ENCODE data around the gene ERG.

Gene ERG

GRCh38 chr21:38376235-38376634 is 122.0 kb downstream of the ERG start:
- DNase-seq (no peak), ATAC-seq (no peak)
- Mint-ChIP-seq H3K36me3 (ENCODE audit: low read depth) (no peaks in the 10 kb centered on the region), H3K9me3 (no peaks in the 10 kb centered on the region), H3K4me1 (peaks cover 6% of the 10 kb centered on the region), H3K4me3 (peak overlapping the region; percentile 21), H3K27ac (no peak overlapping the region), H3K27me3 (no peaks in the 10 kb centered on the region)

GRCh38 chr21:38367646-38368045 is 130.6 kb downstream of the ERG start:
- ATAC-seq = no peak
- Mint-ChIP-seq H3K27me3 (no peaks in the 10 kb centered on the region), H3K36me3 (ENCODE audit: low read depth) (no peaks in the 10 kb centered on the region), H3K9me3 (no peaks in the 10 kb centered on the region), H3K4me3 (no peak overlapping the region), H3K27ac (no peak overlapping the region), H3K4me1 (no peaks in the 10 kb centered on the region)
- DNase-seq = no peak

DNA sequence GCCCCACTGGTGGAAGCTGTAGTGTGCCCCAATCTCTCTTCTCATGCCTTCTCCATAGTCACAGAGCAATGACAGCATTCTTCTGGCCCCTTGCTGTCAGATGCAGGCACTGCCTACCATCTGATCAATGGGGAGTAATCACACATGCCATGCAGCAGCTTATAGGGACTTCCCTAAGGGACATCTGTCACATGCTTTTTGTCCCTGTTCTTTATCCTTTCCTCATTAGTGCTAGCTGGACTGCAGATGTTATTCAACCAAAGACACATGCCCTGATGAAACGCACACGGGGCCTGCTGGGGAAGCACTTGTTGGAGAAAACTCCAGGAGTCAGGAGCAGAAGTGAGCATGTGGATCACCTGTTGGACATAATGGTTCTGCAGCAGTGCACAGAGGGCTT is 132.8 kb downstream of the ERG start:
- H3K27me3 Mint-ChIP-seq = no peaks in the 10 kb centered on the region
- no peak for DNase-seq
- H3K9me3 Mint-ChIP-seq = no peaks in the 10 kb centered on the region
- H3K27ac Mint-ChIP-seq = no peak overlapping the region
- no peaks in the 10 kb centered on the region for H3K4me1 Mint-ChIP-seq
- ATAC-seq = no peak
- no peak overlapping the region for H3K4me3 Mint-ChIP-seq
- H3K36me3 Mint-ChIP-seq (ENCODE audit: low read depth) = no peaks in the 10 kb centered on the region

DNA sequence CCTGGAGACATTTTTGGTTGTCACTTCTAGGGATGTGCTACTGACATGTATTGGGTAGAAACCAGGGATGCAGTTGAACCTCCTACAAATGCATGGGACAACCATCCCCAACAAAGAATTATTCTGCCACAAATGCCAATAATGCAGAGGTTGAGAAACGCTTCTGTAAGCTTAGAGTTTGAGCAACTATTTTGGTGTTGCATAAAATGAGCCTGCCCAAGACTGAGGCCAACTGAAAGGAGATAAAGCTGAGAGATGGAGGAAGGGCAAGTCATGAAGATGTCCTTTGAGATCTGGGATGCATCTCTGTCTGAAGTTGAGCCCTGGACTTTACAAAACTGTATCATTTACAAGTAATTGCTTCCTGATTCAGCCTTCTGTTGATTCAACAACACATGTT is 134.6 kb downstream of the ERG start:
- ATAC-seq = no peak
- no peak overlapping the region for H3K4me3 Mint-ChIP-seq
- H3K27ac Mint-ChIP-seq = no peak overlapping the region

DNA sequence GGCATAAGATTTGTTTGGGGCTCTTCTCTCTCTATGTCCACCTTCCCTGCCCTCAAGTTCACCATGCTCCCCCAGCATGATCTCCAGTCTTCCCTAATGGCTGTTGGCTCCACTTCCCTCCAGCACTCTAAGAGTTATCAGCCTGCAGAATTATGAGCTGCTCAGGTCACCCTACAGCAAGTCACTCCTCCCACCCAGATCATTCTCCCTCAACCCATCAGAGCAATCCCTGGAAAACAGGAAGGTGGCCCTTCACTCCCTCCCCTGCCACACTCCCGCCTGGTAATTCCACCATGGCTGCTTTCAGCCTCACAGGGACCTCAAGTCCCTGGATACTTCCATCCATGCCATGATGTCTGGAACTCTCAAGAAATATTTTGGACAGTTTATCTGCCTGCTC is 137.0 kb downstream of the ERG start:
- Mint-ChIP-seq H3K36me3 (ENCODE audit: low read depth) (no peaks in the 10 kb centered on the region), H3K9me3 (no peaks in the 10 kb centered on the region), H3K4me3 (no peak overlapping the region), H3K4me1 (no peaks in the 10 kb centered on the region), H3K27me3 (peaks cover 2% of the 10 kb centered on the region), H3K27ac (no peak overlapping the region)
- no peak for DNase-seq
- no peak for ATAC-seq

More for the DNA sequence above, 134.6 kb downstream of the ERG start:
- Mint-ChIP-seq H3K9me3 (no peaks in the 10 kb centered on the region), H3K36me3 (ENCODE audit: low read depth) (no peaks in the 10 kb centered on the region), H3K4me1 (no peaks in the 10 kb centered on the region), H3K27me3 (no peaks in the 10 kb centered on the region)
- DNase-seq = no peak

DNA sequence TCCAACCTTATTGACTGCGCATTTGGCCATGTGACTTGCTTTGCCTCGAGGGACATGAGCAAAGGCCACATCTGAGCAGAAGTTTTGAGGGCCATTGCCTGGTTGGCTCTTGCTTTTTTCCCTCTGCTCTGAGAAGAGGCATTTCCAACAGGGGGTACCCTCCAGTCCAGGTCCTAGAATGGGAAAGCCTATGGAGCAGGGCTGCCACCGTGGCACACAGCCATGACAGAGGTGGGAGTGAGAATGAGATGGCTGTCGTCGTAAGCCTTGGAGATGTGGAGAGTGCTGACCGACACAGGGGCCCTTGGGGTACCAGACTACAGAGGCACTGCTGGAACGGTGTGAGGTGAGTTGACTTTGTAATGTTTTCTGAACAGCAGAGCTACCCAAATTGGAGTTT is 138.4 kb downstream of the ERG start:
- no peak overlapping the region for H3K27ac Mint-ChIP-seq
- no peak overlapping the region for H3K4me3 Mint-ChIP-seq
- DNase-seq (no peak), ATAC-seq (no peak)
- H3K27me3 Mint-ChIP-seq = peaks cover 6% of the 10 kb centered on the region
- no peaks in the 10 kb centered on the region for H3K9me3 Mint-ChIP-seq
- no peaks in the 10 kb centered on the region for H3K4me1 Mint-ChIP-seq
- no peaks in the 10 kb centered on the region for H3K36me3 Mint-ChIP-seq (ENCODE audit: low read depth)

- ATAC-seq (no peak), DNase-seq (no peak)
- no peaks in the 10 kb centered on the region for H3K9me3 Mint-ChIP-seq
- H3K36me3 Mint-ChIP-seq (ENCODE audit: low read depth) = no peaks in the 10 kb centered on the region
- H3K4me1 Mint-ChIP-seq = no peaks in the 10 kb centered on the region
- H3K27me3 Mint-ChIP-seq = peaks cover 11% of the 10 kb centered on the region
- H3K4me3 Mint-ChIP-seq = no peak overlapping the region
- H3K27ac Mint-ChIP-seq = no peak overlapping the region
These were observed 139.2 kb downstream of the ERG start for GRCh38 chr21:38359090-38359489.

GRCh38 chr21:38358666-38359065 is 139.6 kb downstream of the ERG start:
- Mint-ChIP-seq H3K4me1 (no peaks in the 10 kb centered on the region), H3K27ac (no peak overlapping the region), H3K4me3 (no peak overlapping the region), H3K27me3 (peaks cover 11% of the 10 kb centered on the region), H3K36me3 (ENCODE audit: low read depth) (no peaks in the 10 kb centered on the region), H3K9me3 (no peaks in the 10 kb centered on the region)
- ATAC-seq = no peak
- DNase-seq = no peak

DNA sequence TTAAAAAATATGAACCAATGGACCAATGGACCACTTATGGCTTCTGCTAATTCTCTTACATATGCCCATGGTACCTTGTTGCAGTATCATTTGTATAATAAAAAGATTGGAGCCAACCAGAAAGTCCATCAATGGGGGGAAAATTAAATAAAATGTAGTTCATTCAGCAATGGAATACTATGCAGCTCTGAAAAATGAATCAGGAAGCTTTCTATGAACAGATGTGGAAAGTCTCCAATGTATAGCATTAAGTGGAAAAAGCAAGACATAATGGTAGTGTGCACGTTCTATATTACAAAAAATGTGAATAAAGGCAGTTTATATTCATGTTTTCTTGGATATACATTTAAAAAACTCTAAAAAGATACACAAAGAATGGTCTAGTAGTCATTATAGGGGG is 140.2 kb downstream of the ERG start:
- ATAC-seq (no peak), DNase-seq (no peak)
- Mint-ChIP-seq H3K27me3 (peaks cover 11% of the 10 kb centered on the region), H3K27ac (no peak overlapping the region), H3K4me3 (no peak overlapping the region), H3K36me3 (ENCODE audit: low read depth) (no peaks in the 10 kb centered on the region), H3K4me1 (no peaks in the 10 kb centered on the region), H3K9me3 (no peaks in the 10 kb centered on the region)

DNA sequence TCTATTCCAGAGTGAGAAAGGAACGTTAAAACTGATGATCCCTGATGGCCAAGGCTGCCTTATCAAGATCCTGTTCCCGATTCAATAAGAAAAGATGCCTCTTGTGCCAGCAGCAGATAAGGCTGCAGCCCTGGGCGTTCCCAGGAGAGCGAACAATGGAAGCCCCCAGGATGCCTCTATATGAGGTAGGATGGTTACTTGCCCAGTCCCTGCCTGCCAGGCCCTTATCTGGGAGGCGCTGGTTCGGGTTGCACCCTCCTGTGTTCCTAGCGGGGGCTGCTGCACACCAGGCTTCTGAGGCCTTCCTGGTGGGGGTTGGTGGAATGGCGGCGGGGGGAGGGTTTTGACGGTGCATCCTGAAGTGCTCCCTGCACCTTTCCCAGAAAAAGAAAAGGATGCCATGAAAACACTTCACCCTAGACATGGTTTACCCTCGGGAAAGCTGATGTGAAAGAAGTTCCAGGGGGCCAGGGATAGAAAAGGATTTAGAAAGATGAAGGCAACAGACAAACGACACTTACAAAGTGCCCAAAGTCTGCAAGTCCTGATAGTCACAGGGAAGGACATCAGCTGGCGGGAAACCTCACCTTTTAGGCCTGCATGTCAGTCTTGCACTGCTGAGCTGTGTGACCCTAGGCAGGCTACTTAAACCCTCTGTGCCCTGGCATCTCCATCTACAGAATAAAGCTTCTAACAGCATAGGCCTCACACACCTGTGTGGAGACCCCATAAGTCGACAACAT is 141.2 kb downstream of the ERG start:
- Mint-ChIP-seq H3K36me3 (ENCODE audit: low read depth) (no peaks in the 10 kb centered on the region), H3K27me3 (peaks cover 11% of the 10 kb centered on the region), H3K4me1 (peaks cover under 1% of the 10 kb centered on the region), H3K9me3 (no peaks in the 10 kb centered on the region), H3K4me3 (no peak overlapping the region), H3K27ac (no peak overlapping the region)
- DNase-seq (no peak), ATAC-seq (no peak)

DNA sequence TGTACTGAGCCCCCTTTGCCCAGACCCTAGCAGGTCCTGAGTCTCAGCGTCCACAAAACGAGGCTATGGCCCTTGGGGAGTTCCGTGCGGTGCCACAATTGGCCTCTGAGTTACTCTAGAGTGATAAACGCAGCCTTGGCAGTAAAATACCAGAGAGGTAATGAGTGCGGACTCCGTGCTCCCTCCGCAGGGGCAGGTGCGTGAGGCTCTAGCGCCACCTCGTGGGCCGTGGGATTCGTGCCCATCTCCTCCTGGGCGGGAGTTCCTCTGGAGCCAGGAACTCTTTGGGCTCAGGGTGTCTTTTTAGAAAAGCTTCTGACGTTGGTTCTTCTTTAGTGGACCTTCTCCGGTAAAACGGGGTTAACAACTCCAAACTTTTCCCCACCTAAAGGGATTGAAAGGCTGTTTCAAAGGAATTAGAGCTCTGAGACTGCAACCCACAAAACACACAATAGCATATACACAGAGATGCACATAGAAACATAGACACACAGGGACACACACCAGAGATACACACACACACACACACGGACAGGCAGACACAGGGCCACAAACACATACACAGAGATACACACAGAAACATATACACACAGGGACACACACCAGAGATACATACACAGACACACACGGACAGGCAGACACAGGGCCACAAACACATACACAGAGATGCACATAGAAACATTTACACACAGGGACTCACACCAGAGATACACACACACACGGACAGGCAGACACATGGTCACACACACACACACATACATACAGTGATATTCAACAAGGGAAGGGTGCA is 142.1 kb downstream of the ERG start:
- H3K27me3 Mint-ChIP-seq = peaks cover 15% of the 10 kb centered on the region
- H3K4me1 Mint-ChIP-seq = peaks cover 3% of the 10 kb centered on the region
- ATAC-seq (peak; percentile 59), DNase-seq (peak; percentile 79)
- no peaks in the 10 kb centered on the region for H3K9me3 Mint-ChIP-seq
- no peak overlapping the region for H3K4me3 Mint-ChIP-seq
- no peaks in the 10 kb centered on the region for H3K36me3 Mint-ChIP-seq (ENCODE audit: low read depth)
- H3K27ac Mint-ChIP-seq = no peak overlapping the region

- no peak overlapping the region for H3K27ac Mint-ChIP-seq
- H3K9me3 Mint-ChIP-seq = no peaks in the 10 kb centered on the region
- H3K36me3 Mint-ChIP-seq (ENCODE audit: low read depth) = no peaks in the 10 kb centered on the region
- H3K4me3 Mint-ChIP-seq = no peak overlapping the region
- H3K27me3 Mint-ChIP-seq = peaks cover 17% of the 10 kb centered on the region
- DNase-seq (no peak), ATAC-seq (no peak)
- peaks cover 3% of the 10 kb centered on the region for H3K4me1 Mint-ChIP-seq
These were observed 142.9 kb downstream of the ERG start for GRCh38 chr21:38355353-38355752.

GRCh38 chr21:38354746-38355145 is 143.5 kb downstream of the ERG start:
- no peak for ATAC-seq
- H3K27ac Mint-ChIP-seq = no peak overlapping the region
- H3K36me3 Mint-ChIP-seq (ENCODE audit: low read depth) = no peaks in the 10 kb centered on the region
- H3K4me3 Mint-ChIP-seq = no peak overlapping the region
- peaks cover 3% of the 10 kb centered on the region for H3K4me1 Mint-ChIP-seq
- H3K9me3 Mint-ChIP-seq = no peaks in the 10 kb centered on the region
- H3K27me3 Mint-ChIP-seq = peaks cover 19% of the 10 kb centered on the region
- DNase-seq = no peak

- no peak for ATAC-seq
- H3K4me3 Mint-ChIP-seq = no peak overlapping the region
- no peak for DNase-seq
- peaks cover 6% of the 10 kb centered on the region for H3K4me1 Mint-ChIP-seq
- H3K27ac Mint-ChIP-seq = no peak overlapping the region
- no peaks in the 10 kb centered on the region for H3K36me3 Mint-ChIP-seq (ENCODE audit: low read depth)
- H3K9me3 Mint-ChIP-seq = no peaks in the 10 kb centered on the region
- peaks cover 19% of the 10 kb centered on the region for H3K27me3 Mint-ChIP-seq
These were observed 144.0 kb downstream of the ERG start for GRCh38 chr21:38354231-38354630.

DNA sequence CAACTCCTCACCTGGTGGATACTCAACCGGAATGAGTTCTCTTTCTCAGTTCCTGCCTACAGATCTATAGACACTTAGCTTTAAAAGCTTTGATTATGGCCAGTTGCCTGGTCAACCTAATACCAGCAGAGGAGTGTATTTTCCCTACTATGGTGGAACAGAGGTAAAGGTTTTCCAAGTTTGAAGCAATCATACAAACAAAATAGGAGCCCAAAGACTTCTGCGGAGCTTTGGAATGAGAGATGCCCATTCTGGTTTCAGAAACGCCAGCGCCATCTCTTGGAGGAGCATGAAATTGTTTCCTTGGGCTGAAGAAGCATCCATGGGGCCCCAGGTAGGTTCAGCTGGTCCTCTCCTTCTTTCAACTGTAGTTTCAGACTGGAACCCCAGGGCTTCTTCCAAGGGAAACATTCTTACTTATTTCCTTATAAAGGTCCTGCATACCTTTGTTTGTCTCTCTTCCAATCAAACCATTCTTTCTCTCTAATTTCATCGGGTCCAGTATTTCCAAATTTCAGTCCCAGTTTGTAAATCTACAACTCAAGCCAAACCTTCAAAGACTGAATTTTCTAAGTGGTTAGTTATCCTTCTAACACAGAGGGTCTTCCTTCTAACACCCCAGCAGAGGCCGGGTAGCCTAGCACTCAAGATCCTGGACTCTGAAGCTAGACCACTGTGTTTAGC is 145.6 kb downstream of the ERG start:
- no peaks in the 10 kb centered on the region for H3K9me3 Mint-ChIP-seq
- peaks cover 19% of the 10 kb centered on the region for H3K27me3 Mint-ChIP-seq
- no peaks in the 10 kb centered on the region for H3K36me3 Mint-ChIP-seq (ENCODE audit: low read depth)
- H3K4me1 Mint-ChIP-seq = peaks cover 13% of the 10 kb centered on the region
- no peak overlapping the region for H3K4me3 Mint-ChIP-seq
- no peak overlapping the region for H3K27ac Mint-ChIP-seq
- ATAC-seq = no peak
- DNase-seq = peak; percentile 50
